Smooth muscle cell (in vitro differentiated cells): Measurements from ENCODE around the gene EHBP1L1. TPM values are rescaled to one million over a fixed set of nuclear protein-coding genes. Genes with fewer than 3 reads are reported as not detected.

Experiments used
- DNase-seq: peaks from one replicate; lab custom pipeline; 2025; ENCODE audit not compliant: unreplicated experiment; lab: John Stamatoyannopoulos, UW
- H2AFZ ChIP-seq: fragments of 200-600 bp; sonication (generic); 2 replicates; pipeline ENCODE4 v1.6.0; 2016; ENCODE audit warnings: antibody characterized with exemption, low read depth, mild to moderate bottlenecking
- H3F3A ChIP-seq: fragments of 200-600 bp; sonication (generic); 2 replicates; pipeline ENCODE4 v1.6.0; 2017; ENCODE audit warnings: antibody characterized with exemption, low read depth
- H3K27ac ChIP-seq: fragments of 200-600 bp; sonication (generic); 2 replicates; pipeline ENCODE4 v1.5.1; 2016; ENCODE audit warnings: low read depth, mild to moderate bottlenecking
- H3K27me3 ChIP-seq: fragments of 200-600 bp; sonication (generic); 2 replicates; pipeline ENCODE4 v1.6.1; 2016; ENCODE audit warnings: low read depth, mild to moderate bottlenecking
- H3K36me3 ChIP-seq: fragments of 200-600 bp; sonication (generic); 2 replicates; pipeline ENCODE4 v1.5.1; 2016; ENCODE audit warnings: low read depth
- H3K4me1 ChIP-seq: fragments of 200-600 bp; sonication (generic); 2 replicates; pipeline ENCODE4 v1.5.1; 2016; ENCODE audit warnings: low read depth
- H3K4me2 ChIP-seq: fragments of 200-600 bp; sonication (generic); 2 replicates; pipeline ENCODE4 v1.6.0; 2016; ENCODE audit warnings: mild to moderate bottlenecking
- H3K4me3 ChIP-seq: fragments of 200-600 bp; sonication (generic); 2 replicates; pipeline ENCODE4 v1.5.1; 2016; ENCODE audit warnings: mild to moderate bottlenecking
- H3K79me2 ChIP-seq: fragments of 200-600 bp; sonication (generic); 2 replicates; pipeline ENCODE4 v1.6.0; 2016; ENCODE audit warnings: low read depth, mild to moderate bottlenecking
- H3K9ac ChIP-seq: fragments of 200-600 bp; sonication (generic); 2 replicates; pipeline ENCODE4 v1.6.0; 2016; ENCODE audit warnings: low read depth
- H3K9me3 ChIP-seq: fragments of 200-600 bp; sonication (generic); replicated peaks from 2 replicates; pipeline ENCODE4 v1.5.1; 2016; ENCODE audit warnings: low read depth
- H4K20me1 ChIP-seq: fragments of 200-600 bp; sonication (generic); 2 replicates; pipeline ENCODE4 v1.6.0; 2016; ENCODE audit warnings: low read depth
- CTCF ChIP-seq: fragments of 200-600 bp; sonication (generic); IDR thresholded peaks from 2 replicates; pipeline ENCODE4 v1.5.1; 2017; ENCODE audit warnings: borderline replicate concordance, mild to moderate bottlenecking, antibody characterized with exemption; ENCODE audit not compliant: insufficient read depth, poor library complexity, severe bottlenecking
- WGBS: methylation state at CpG from one replicate; pipeline ENCODE4 v1.1.7; 2016; ENCODE audit warnings: low lambda C conversion rate; 5-methylcytosine and 5-hydroxymethylcytosine counted together
- polyA plus RNA-seq: library from polyadenylated mRNA; unstranded; fragments of >200 nt; fragmentation: Nextera tagmentation; extraction: Ambion mirVana; gene quantifications from 2 replicates; pipeline ENCODE4 v1.2.1, GENCODE V29; 2016
- total RNA-seq: library from RNA; depleted of rRNA; stranded (reverse); fragments of >200 nt; gene quantifications from 2 replicates; pipeline ENCODE4 v1.2.3, GENCODE V29; 2014

EHBP1L1 gene
- total and polyA plus RNA-seq, 2 experiments from 2014 or later: 5.1 to 29.5 TPM

- H3K27ac ChIP-seq: no peak overlapping the region
- 96% methylated on average over 14 of the region's 14 CpGs for WGBS
- H3K4me1 ChIP-seq: no peaks in the 10 kb centered on the region
- no peaks in the 10 kb centered on the region for H3K79me2 ChIP-seq
- no peak overlapping the region for H3K4me2 ChIP-seq
- no peaks in the 10 kb centered on the region for H3F3A ChIP-seq
- no peak for DNase-seq
- no peaks in the 10 kb centered on the region for H3K27me3 ChIP-seq
- H3K9ac ChIP-seq: no peak overlapping the region
- TF ChIP-seq CTCF: no peak
- H3K4me3 ChIP-seq: no peak overlapping the region
- no peaks in the 10 kb centered on the region for H3K9me3 ChIP-seq
- no peaks in the 10 kb centered on the region for H3K36me3 ChIP-seq
- H4K20me1 ChIP-seq: no peaks in the 10 kb centered on the region
- no peak overlapping the region for H2AFZ ChIP-seq
These were observed 53.7 kb downstream of the EHBP1L1 start for GRCh38 chr11:65629579-65629978.

GRCh38 chr11:65630215-65630614, 54.4 kb downstream of the EHBP1L1 start:
- Histone ChIP-seq H2AFZ (no peak overlapping the region), H3K36me3 (no peaks in the 10 kb centered on the region), H3K4me3 (no peak overlapping the region), H3K9me3 (no peaks in the 10 kb centered on the region), H3K9ac (no peak overlapping the region), H3K4me2 (no peak overlapping the region), H3K27ac (no peak overlapping the region), H3K4me1 (no peaks in the 10 kb centered on the region), H3K79me2 (no peaks in the 10 kb centered on the region), H4K20me1 (no peaks in the 10 kb centered on the region), H3K27me3 (no peaks in the 10 kb centered on the region), H3F3A (no peaks in the 10 kb centered on the region)
- 98% methylated on average over 11 of the region's 11 CpGs for WGBS
- no peak for DNase-seq
- TF ChIP-seq CTCF: no peak

GRCh38 chr11:65633390-65634108, 57.7 kb downstream of the EHBP1L1 start:
- Histone ChIP-seq H3K27ac (no peak overlapping the region), H3K36me3 (no peaks in the 10 kb centered on the region), H3K4me1 (peaks cover 9% of the 10 kb centered on the region), H3K9me3 (no peaks in the 10 kb centered on the region), H3K4me3 (no peak overlapping the region), H2AFZ (no peak overlapping the region), H3K79me2 (no peaks in the 10 kb centered on the region), H3F3A (peaks cover 11% of the 10 kb centered on the region), H4K20me1 (peaks cover 9% of the 10 kb centered on the region), H3K9ac (no peak overlapping the region), H3K4me2 (no peak overlapping the region), H3K27me3 (no peaks in the 10 kb centered on the region)
- 96% methylated on average over 20 of the region's 20 CpGs for WGBS
- no peak for TF ChIP-seq CTCF
- DNase-seq: no peak

GRCh38 chr11:65634109-65634436, 58.2 kb downstream of the EHBP1L1 start:
- no peak overlapping the region for H3K27ac ChIP-seq
- DNase-seq: no peak
- H3K4me1 ChIP-seq: peaks cover 13% of the 10 kb centered on the region
- H3K79me2 ChIP-seq: no peaks in the 10 kb centered on the region
- H3K27me3 ChIP-seq: no peaks in the 10 kb centered on the region
- TF ChIP-seq CTCF: no peak
- H3K4me3 ChIP-seq: no peak overlapping the region
- no peaks in the 10 kb centered on the region for H3K36me3 ChIP-seq
- peaks cover 14% of the 10 kb centered on the region for H4K20me1 ChIP-seq
- no peaks in the 10 kb centered on the region for H3K9me3 ChIP-seq
- no peak overlapping the region for H2AFZ ChIP-seq
- no peak overlapping the region for H3K4me2 ChIP-seq
- peaks cover 11% of the 10 kb centered on the region for H3F3A ChIP-seq
- 97% methylated on average over 14 of the region's 14 CpGs for WGBS
- H3K9ac ChIP-seq: no peak overlapping the region
